ENCODE results near the gene RAP1GAP2.
A peak's percentile ranks its signal among the peaks of the same experiment; 100 is the strongest.

Gene RAP1GAP2

DNA sequence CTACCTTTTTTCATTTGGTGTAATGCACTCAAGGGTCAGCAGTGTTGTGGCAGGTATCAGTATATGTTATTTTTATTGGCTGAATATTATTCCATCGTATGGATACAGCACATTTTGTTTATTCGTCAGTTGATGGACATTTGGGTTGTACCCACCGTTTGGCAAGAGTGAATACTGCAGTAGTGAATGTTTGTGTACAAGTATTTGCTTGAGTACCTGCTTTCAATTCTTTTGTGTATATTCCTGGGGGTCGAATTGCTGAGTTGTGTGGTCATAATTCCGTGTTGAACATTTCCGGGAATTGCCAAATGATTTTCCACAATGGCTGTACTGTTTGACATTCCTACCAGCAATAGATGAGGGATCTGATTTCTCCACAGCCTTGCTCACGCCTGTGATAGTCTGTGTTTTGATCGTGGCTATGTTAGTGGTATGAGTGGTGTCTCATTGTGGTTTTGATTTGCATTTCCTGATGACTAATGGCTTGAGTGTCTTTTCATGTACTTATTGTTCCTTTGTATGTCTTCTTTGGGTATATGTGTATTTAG, 158.7 kb downstream of the RAP1GAP2 start:
- in situ Hi-C loops (cut with HindIII; ENCODE audit: low pct_ligation_motif_present, low sequenced_read_pairs) = no loop called here
- H3K4me3 ChIP-seq (ENCODE audit: low read depth, low read length) = no peak overlapping the region
- DNase-seq = peak; percentile 97
- H3K27ac ChIP-seq = peak overlapping the region; percentile 68
- no peaks in the 10 kb centered on the region for H3K27me3 ChIP-seq (replicated peaks)
- no peaks in the 10 kb centered on the region for H3K36me3 ChIP-seq (replicated peaks)
- TF ChIP-seq, protein P1, sequence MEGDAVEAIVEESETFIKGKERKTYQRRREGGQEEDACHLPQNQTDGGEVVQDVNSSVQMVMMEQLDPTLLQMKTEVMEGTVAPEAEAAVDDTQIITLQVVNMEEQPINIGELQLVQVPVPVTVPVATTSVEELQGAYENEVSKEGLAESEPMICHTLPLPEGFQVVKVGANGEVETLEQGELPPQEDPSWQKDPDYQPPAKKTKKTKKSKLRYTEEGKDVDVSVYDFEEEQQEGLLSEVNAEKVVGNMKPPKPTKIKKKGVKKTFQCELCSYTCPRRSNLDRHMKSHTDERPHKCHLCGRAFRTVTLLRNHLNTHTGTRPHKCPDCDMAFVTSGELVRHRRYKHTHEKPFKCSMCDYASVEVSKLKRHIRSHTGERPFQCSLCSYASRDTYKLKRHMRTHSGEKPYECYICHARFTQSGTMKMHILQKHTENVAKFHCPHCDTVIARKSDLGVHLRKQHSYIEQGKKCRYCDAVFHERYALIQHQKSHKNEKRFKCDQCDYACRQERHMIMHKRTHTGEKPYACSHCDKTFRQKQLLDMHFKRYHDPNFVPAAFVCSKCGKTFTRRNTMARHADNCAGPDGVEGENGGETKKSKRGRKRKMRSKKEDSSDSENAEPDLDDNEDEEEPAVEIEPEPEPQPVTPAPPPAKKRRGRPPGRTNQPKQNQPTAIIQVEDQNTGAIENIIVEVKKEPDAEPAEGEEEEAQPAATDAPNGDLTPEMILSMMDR (IDR thresholded peaks at IDR 0.05; ENCODE audit: low read depth, low read length, missing control alignments) = no peak

DNA sequence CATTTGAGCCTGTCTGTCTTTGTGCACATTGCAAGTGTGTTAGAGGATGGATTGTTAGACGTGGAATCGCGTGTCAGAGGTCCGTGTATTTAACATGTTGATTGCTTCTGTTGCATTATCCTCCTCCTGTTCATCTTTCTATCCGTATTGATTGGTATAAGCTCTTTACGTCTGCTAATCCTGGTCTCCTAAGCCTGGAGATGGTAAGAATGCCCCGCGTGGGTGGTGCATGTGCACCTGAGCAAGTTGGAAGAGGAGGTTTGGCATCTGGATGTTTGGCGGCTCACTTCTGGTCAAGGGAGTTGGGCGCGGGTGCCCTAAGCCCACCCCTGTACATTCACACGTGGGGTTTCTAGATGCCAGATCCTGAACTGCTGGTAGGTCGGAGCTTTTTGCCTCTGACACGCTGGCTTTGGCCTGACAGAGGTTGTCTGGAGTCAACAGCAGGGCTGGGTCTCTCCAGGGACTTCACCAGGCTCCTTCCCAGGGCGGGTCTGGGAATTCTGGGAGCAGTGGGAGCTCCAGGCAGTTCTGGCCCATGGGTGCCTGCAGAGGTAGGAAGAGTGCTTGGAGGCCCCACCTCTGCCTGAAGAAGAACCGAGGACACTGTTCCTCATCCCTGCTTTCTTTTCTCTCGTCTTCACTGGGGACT, 159.8 kb downstream of the RAP1GAP2 start:
- TF ChIP-seq, protein P1 (IDR thresholded peaks at IDR 0.05; ENCODE audit: low read depth, low read length, missing control alignments) = no peak
- Histone ChIP-seq H3K27ac (peak overlapping the region; percentile 68), H3K36me3 (replicated peaks) (no peaks in the 10 kb centered on the region), H3K27me3 (replicated peaks) (no peaks in the 10 kb centered on the region), H3K4me3 (ENCODE audit: low read depth, low read length) (no peak overlapping the region)
- in situ Hi-C loops (cut with HindIII; ENCODE audit: low pct_ligation_motif_present, low sequenced_read_pairs) = no loop called here
- DNase-seq = no peak

DNA sequence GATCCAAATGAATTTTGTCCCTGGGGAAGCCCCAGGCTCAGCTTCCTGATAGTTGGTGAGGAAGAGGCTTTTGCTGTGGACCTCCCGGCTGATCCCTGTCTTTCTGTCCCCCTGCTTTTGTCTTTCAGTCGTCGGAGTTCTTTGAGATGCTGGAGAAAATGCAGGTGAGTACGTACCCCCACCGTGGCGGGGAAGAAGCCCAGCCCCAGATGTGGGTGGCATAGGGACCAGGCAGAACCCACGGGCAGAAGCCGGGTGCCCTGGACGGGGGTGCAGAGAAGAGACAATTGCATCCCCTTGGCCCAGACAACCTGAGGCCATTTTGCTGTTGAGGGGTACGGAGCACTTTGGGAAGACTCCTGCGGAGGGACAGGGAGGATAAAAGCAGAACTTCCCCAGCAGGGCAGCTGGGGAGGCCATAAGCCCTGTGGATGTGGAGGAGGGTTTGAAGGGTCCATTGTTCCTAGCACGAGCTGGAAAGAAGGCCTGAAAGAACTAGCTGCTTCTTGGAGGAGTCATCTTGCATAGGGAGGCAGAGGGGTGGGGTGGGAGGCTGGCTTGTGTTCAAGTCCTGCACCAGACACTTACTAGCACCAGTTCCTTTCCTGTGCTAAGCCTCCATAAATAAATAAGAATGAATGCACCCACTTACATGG, 161.5 kb downstream of the RAP1GAP2 start:
- in situ Hi-C loops (cut with HindIII; ENCODE audit: low pct_ligation_motif_present, low sequenced_read_pairs) = no loop called here

DNA sequence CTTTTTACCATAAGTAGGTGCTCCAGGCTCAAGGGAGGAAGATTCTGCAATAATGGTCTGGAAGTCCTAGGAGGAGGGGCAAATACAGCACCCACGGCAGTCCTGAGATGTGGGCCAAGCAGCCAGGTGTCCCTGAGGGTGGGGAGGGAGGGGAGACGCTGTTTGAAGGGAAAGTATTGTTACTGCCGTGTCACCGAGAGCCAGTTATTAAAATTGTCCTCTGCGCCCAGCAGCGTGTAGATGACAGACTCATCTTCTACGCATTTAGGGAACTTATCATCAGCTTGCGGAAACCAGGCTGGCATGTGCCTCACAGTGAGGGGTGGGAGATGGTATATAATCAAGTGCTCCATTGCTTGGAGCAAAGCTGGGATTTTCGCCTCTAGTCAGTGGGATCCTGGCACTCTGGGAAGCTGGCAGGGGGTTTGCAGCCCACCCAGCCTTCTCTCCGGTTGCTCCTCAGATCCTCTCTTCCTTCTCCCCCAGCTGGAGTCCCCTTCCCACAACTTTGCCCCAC, 162.5 kb downstream of the RAP1GAP2 start:
- Histone ChIP-seq H3K27me3 (replicated peaks) (no peaks in the 10 kb centered on the region), H3K27ac (no peak overlapping the region), H3K4me3 (ENCODE audit: low read depth, low read length) (no peak overlapping the region), H3K36me3 (replicated peaks) (no peaks in the 10 kb centered on the region)
- in situ Hi-C loops (cut with HindIII; ENCODE audit: low pct_ligation_motif_present, low sequenced_read_pairs) = no loop called here
- TF ChIP-seq, protein P1 (IDR thresholded peaks at IDR 0.05; ENCODE audit: low read depth, low read length, missing control alignments) = no peak
- DNase-seq = no peak

More for the DNA sequence above, 161.5 kb downstream of the RAP1GAP2 start:
- no peak for DNase-seq
- H3K4me3 ChIP-seq (ENCODE audit: low read depth, low read length) = no peak overlapping the region
- H3K27ac ChIP-seq = no peak overlapping the region
- no peaks in the 10 kb centered on the region for H3K36me3 ChIP-seq (replicated peaks)
- H3K27me3 ChIP-seq (replicated peaks) = no peaks in the 10 kb centered on the region
- TF ChIP-seq, protein P1 (IDR thresholded peaks at IDR 0.05; ENCODE audit: low read depth, low read length, missing control alignments) = no peak

DNA sequence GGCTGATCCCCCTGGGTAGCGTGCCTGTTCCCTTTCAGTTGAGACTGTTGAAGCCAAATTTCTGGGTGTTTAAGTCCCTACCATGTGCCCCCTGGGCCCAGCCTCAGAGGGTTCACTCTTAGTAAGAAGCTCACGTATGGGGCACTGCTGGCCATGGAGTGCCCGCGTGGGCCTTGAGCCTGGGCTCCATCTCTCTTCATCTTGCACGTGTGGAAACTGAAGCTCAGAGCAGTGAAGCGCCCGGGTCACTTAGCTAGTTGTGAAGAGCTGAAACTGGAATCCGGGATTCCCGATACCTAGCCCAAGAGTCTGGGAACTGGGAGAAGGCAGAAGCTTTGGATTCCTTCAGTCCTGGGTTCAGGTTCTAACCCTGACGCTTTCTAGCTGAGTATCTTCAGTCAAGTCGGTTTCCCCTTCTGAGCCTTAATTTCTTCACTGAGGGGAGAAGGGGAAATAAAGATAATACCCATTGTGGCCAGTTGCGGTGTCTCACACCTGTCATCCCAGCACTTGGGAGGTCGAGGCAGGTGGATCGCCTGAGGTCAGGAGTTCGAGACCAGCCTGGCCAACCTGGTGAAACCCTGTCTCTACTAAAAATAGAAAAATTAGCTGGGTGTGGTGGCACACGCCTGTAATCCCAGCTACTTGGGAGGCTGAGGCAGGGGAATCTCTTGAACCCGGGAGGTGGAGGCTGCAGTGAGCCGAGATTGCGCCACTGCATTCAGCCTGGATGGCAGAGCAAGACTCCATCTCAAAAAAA, 163.3 kb downstream of the RAP1GAP2 start:
- no peak for DNase-seq
- H3K27ac ChIP-seq = no peak overlapping the region
- H3K27me3 ChIP-seq (replicated peaks) = no peaks in the 10 kb centered on the region
- in situ Hi-C loops (cut with HindIII; ENCODE audit: low pct_ligation_motif_present, low sequenced_read_pairs) = no loop called here
- TF ChIP-seq, protein P1 (IDR thresholded peaks at IDR 0.05; ENCODE audit: low read depth, low read length, missing control alignments) = no peak
- no peaks in the 10 kb centered on the region for H3K36me3 ChIP-seq (replicated peaks)
- H3K4me3 ChIP-seq (ENCODE audit: low read depth, low read length) = no peak overlapping the region
